LNCAP (cell line): ENCODE results near the gene DUS1L.

Experiments
- CTCF ChIP-seq: fragments of 450-650 bp; IDR thresholded peaks from 2 replicates; pipeline ENCODE4 v1.5.1; 2017; ENCODE audit warnings: mild to moderate bottlenecking

The DUS1L gene

GRCh38 chr17:82105417-82105881 lies 39.8 kb upstream of the DUS1L start:
- TF ChIP-seq CTCF = no peak

- no peak for TF ChIP-seq CTCF
Observed at GRCh38 chr17:82104797-82105416, 39.3 kb upstream of the DUS1L start.

GRCh38 chr17:82103553-82104451 lies 38.2 kb upstream of the DUS1L start:
- TF ChIP-seq CTCF = no peak

- no peak for TF ChIP-seq CTCF
Observed at GRCh38 chr17:82101767-82102679, 36.4 kb upstream of the DUS1L start.

GRCh38 chr17:82101301-82101715 lies 35.7 kb upstream of the DUS1L start:
- TF ChIP-seq CTCF = no peak

- TF ChIP-seq CTCF = no peak
Observed at GRCh38 chr17:82100502-82101298, 35.1 kb upstream of the DUS1L start.
